H7 (cell line): ENCODE measurements around the gene SH2D3C. TPM values are rescaled to one million over a fixed set of nuclear protein-coding genes. Genes with fewer than 3 reads are reported as not detected.

Experiments used
- DNase-seq: peaks from one replicate; pipeline ENCODE4 v3.0.0; 2012
- H3K27me3 ChIP-seq: 2 replicates; pipeline ENCODE4 v1.6.0; 2011; ENCODE audit warnings: mild to moderate bottlenecking, low read length; ENCODE audit not compliant: control insufficient read depth, insufficient read depth
- H3K36me3 ChIP-seq: replicated peaks from 2 replicates; pipeline ENCODE4 v1.5.1; 2011; ENCODE audit warnings: low read length; ENCODE audit not compliant: control insufficient read depth, insufficient read depth
- H3K4me3 ChIP-seq: 2 replicates; pipeline ENCODE4 v1.5.1; 2011; ENCODE audit warnings: low read depth, mild to moderate bottlenecking, control low read depth, low read length, moderate library complexity; ENCODE audit not compliant: insufficient read depth
- total RNA-seq: library from RNA; depleted of rRNA; stranded (reverse); fragments of >200 nt; shearing (Covaris generic); gene quantifications from 2 replicates; pipeline ENCODE4 v1.2.3, GENCODE V29; 2014

The SH2D3C gene
- total RNA-seq, 1 experiment from 2014 or later = 0.42 TPM

GRCh38 chr9:127706836-127707241 lies 71.6 kb downstream of the SH2D3C start, which contains the start of gene CFAP157:
TSS of gene CFAP157 (plus strand) at chr9:127706988. CDS start at chr9:127707032, 44 bp downstream.
- Histone ChIP-seq H3K27me3 (no peaks in the 10 kb centered on the region), H3K4me3 (no peak within 1 kb of the TSS), H3K36me3 (no peaks in the 10 kb centered on the region)
- peak; percentile 92 for DNase-seq

GRCh38 chr9:127705577-127706379 lies 72.7 kb downstream of the SH2D3C start:
- no peak overlapping the region for H3K4me3 ChIP-seq
- peak; percentile 56 for DNase-seq
- H3K27me3 ChIP-seq = no peaks in the 10 kb centered on the region
- no peaks in the 10 kb centered on the region for H3K36me3 ChIP-seq

GRCh38 chr9:127703289-127703946 lies 75.0 kb downstream of the SH2D3C start:
- DNase-seq = no peak
- no peaks in the 10 kb centered on the region for H3K36me3 ChIP-seq
- no peaks in the 10 kb centered on the region for H3K27me3 ChIP-seq
- H3K4me3 ChIP-seq = no peak overlapping the region

- no peak for DNase-seq
- no peaks in the 10 kb centered on the region for H3K36me3 ChIP-seq
- no peak overlapping the region for H3K4me3 ChIP-seq
- no peaks in the 10 kb centered on the region for H3K27me3 ChIP-seq
These were observed 77.7 kb downstream of the SH2D3C start for GRCh38 chr9:127700594-127701255.

GRCh38 chr9:127700140-127700539 lies 78.3 kb downstream of the SH2D3C start:
- no peak overlapping the region for H3K4me3 ChIP-seq
- no peaks in the 10 kb centered on the region for H3K27me3 ChIP-seq
- DNase-seq = no peak
- H3K36me3 ChIP-seq = no peaks in the 10 kb centered on the region

- H3K27me3 ChIP-seq = no peaks in the 10 kb centered on the region
- H3K36me3 ChIP-seq = no peaks in the 10 kb centered on the region
- H3K4me3 ChIP-seq = peak overlapping the region; percentile 46
- peak; percentile 99 for DNase-seq
These were observed 79.3 kb downstream of the SH2D3C start for GRCh38 chr9:127698985-127699670.

- H3K27me3 ChIP-seq = no peaks in the 10 kb centered on the region
- H3K4me3 ChIP-seq = no peak overlapping the region
- DNase-seq = no peak
- H3K36me3 ChIP-seq = no peaks in the 10 kb centered on the region; the same call in 1 of the 2 replicates
These were observed 80.1 kb downstream of the SH2D3C start for GRCh38 chr9:127698386-127698785.

GRCh38 chr9:127697575-127697974 lies 80.9 kb downstream of the SH2D3C start:
- H3K36me3 ChIP-seq = no peaks in the 10 kb centered on the region; the same call in 1 of the 2 replicates
- H3K27me3 ChIP-seq = no peaks in the 10 kb centered on the region
- DNase-seq = no peak
- no peak overlapping the region for H3K4me3 ChIP-seq

GRCh38 chr9:127694890-127695720 lies 83.4 kb downstream of the SH2D3C start:
- H3K27me3 ChIP-seq = no peaks in the 10 kb centered on the region
- no peak for DNase-seq
- H3K4me3 ChIP-seq = no peak overlapping the region
- no peaks in the 10 kb centered on the region; the same call in 1 of the 2 replicates for H3K36me3 ChIP-seq

- no peak for DNase-seq
- no peak overlapping the region for H3K4me3 ChIP-seq
- peaks cover 5% of the 10 kb centered on the region for H3K36me3 ChIP-seq
- no peaks in the 10 kb centered on the region for H3K27me3 ChIP-seq
These were observed 84.8 kb downstream of the SH2D3C start for GRCh38 chr9:127693697-127694096.

GRCh38 chr9:127693143-127693542 lies 85.3 kb downstream of the SH2D3C start:
- peaks cover 5% of the 10 kb centered on the region for H3K36me3 ChIP-seq
- no peaks in the 10 kb centered on the region for H3K27me3 ChIP-seq
- peak; percentile 27 for DNase-seq
- no peak overlapping the region for H3K4me3 ChIP-seq

GRCh38 chr9:127692071-127692470 lies 86.4 kb downstream of the SH2D3C start:
- peak; percentile 28 for DNase-seq
- no peak overlapping the region for H3K4me3 ChIP-seq
- H3K27me3 ChIP-seq = no peaks in the 10 kb centered on the region
- peaks cover 5% of the 10 kb centered on the region for H3K36me3 ChIP-seq

- no peak overlapping the region for H3K4me3 ChIP-seq
- no peak for DNase-seq
- H3K36me3 ChIP-seq = peaks cover 5% of the 10 kb centered on the region
- no peaks in the 10 kb centered on the region for H3K27me3 ChIP-seq
These were observed 87.7 kb downstream of the SH2D3C start for GRCh38 chr9:127690735-127691134.
